Gastrocnemius medialis (tissue), 4 donors: ENCODE data around the gene OR6P1. TPM values are rescaled to one million over a fixed set of nuclear protein-coding genes. Genes with fewer than 3 reads are reported as not detected.

Experiments
- ATAC-seq, 2 donors: fragments of 150-250 bp; one replicate each; pipeline ENCODE4 v1.9.1; 2016
- DNase-seq, 2 donors: peaks; one replicate each; pipeline ENCODE4 v3.0.0-alpha.2; 2019
- H3K27ac ChIP-seq, 4 donors: fragments of 200-600 bp; sonication (generic); 1 replicate in 1 of 4; 2 replicates in 3 of 4; pipeline ENCODE4 v1.5.1; 2016 to 2018; ENCODE audit warnings: mild to moderate bottlenecking in 2 of 4, moderate library complexity in 1 of 4
- H3K27me3 ChIP-seq, 3 donors: fragments of 200-600 bp; sonication (generic) in 2 of 3; 1 replicate in 1 of 3; 2 replicates in 2 of 3; pipeline versions ENCODE4 v1.5.1 to v1.6.0; 2016 to 2019; ENCODE audit warnings: mild to moderate bottlenecking in 1 of 3, moderate library complexity in 1 of 3
- H3K36me3 ChIP-seq, 2 donors: fragments of 200-600 bp; sonication (generic) in 1 of 2; one replicate each; pipeline ENCODE4 v1.5.1; 2017 to 2018
- H3K4me1 ChIP-seq, 2 donors: fragments of 200-600 bp; sonication (generic) in 1 of 2; one replicate each; pipeline ENCODE4 v1.5.1; 2016 to 2017; ENCODE audit warnings: mild to moderate bottlenecking in 2 of 2
- H3K4me3 ChIP-seq, 4 donors: fragments of 200-600 bp; sonication (generic) in 3 of 4; 1 replicate in 1 of 4; 2 replicates in 3 of 4; pipeline ENCODE4 v1.5.1; 2016 to 2019; ENCODE audit warnings: mild to moderate bottlenecking in 2 of 4
- H3K9me3 ChIP-seq, 3 donors: fragments of 200-600 bp; sonication (generic) in 2 of 3; 1 replicate in 1 of 3; 2 replicates in 2 of 3; pipeline ENCODE4 v1.5.1; 2016 to 2019
- CTCF ChIP-seq, 5 experiments: fragments of 450-650 bp in 3 of 5; fragments of 200-600 bp in 2 of 5; sonication (generic) in 2 of 5; IDR thresholded peaks in 4 of 5; conservative IDR thresholded peaks in 1 of 5; 1 replicate in 4 of 5; 2 replicates in 1 of 5; pipeline ENCODE4 v1.5.1; 2016 to 2019; ENCODE audit warnings: antibody characterized with exemption in 5 of 5, mild to moderate bottlenecking in 3 of 5, moderate library complexity in 3 of 5
- POLR2A ChIP-seq, 2 donors: fragments of 450-650 bp; IDR thresholded peaks; one replicate each; pipeline ENCODE4 v1.6.1; 2017; ENCODE audit warnings: antibody characterized with exemption in 2 of 2, mild to moderate bottlenecking in 2 of 2, moderate library complexity in 2 of 2
- in situ Hi-C, 4 donors: fragments of 200-750 bp; cut with MboI; loops; one replicate each; pipeline versions ENCODE4 v1.15.0 to v1.8.0; 2017; ENCODE audit warnings: low sequenced_read_pairs in 4 of 4
- intact Hi-C: fragments of 100-400 bp; cut with DNase I; formaldehyde crosslinking; loops from one replicate; pipeline ENCODE4 v1.15.1; 2023; ENCODE audit warnings: low total_unique reads
- total RNA-seq, 4 donors: library from RNA; depleted of rRNA; stranded (reverse); fragments of >200 nt; gene quantifications; one replicate each; pipeline versions ENCODE4 v1.1.0 to v1.2.3, GENCODE V29; 2016

OR6P1 gene
- total RNA-seq, result not detected

DNA sequence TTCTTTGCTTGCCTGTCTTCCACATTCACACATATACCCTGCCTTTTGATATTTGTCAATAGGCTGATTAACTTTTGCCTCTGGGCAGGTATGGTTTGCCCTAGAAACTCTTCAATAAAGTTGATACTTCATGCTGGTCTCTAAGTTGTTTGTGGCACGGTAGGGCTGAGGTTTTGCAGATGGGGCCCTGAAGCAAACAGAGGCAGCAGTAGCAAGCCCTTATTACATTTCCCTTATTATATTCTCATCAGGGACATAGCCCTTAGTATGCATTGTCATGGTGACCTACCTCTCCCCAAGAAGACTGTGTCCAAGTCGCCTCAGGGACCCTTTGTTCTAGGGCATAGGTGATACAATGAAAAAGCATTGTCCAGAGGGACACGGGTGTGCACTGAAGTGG lies at the start of gene OR6P1:
TSS of gene OR6P1 (minus strand) at position 101 of the 400 bp plus-strand sequence. CDS start 6,976 bp downstream, outside the sequence.
- in situ Hi-C loops (no loop called here), intact Hi-C loops (no loop called here)
- ATAC-seq (no peak), DNase-seq (no peak)
- Histone ChIP-seq H3K36me3 (no peaks in the 10 kb centered on the region), H3K9me3 (no peaks in the 10 kb centered on the region), H3K27ac (no peak within 1 kb of the TSS), H3K4me3 (no peak within 1 kb of the TSS), H3K4me1 (no peaks in the 10 kb centered on the region), H3K27me3 (no peaks in the 10 kb centered on the region)
- TF ChIP-seq CTCF (IDR thresholded peaks at IDR 0.05 in 4 of 5, conservative IDR thresholded peaks at IDR 0.05 in 1 of 5) (no peak), POLR2A (IDR thresholded peaks at IDR 0.05) (no peak)

DNA sequence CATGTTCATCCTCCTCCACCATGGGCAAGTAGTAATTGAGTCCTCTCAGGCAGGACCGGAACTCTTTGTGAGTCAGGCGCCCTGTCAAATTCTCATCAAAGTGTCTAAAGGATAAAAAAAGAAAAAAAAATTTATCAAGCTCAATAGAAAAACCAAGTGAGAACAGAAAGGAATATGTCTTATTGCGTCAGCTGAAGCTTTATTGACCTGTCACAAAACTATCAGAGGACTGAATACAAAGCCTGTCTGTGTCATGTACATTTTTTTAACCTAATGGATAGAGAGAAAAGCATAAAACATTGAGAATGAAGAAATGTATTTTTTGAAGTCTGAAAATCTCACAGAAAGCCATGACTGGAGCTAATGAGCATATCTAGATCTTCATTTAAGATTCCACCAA lies 43.4 kb upstream of the OR6P1 start:
- Histone ChIP-seq H3K36me3 (no peaks in the 10 kb centered on the region), H3K9me3 (no peaks in the 10 kb centered on the region), H3K27me3 (no peaks in the 10 kb centered on the region), H3K4me3 (no peak overlapping the region), H3K27ac (no peak overlapping the region), H3K4me1 (no peaks in the 10 kb centered on the region)
- in situ Hi-C loops, result no loop called here
- TF ChIP-seq CTCF (IDR thresholded peaks at IDR 0.05 in 4 of 5, conservative IDR thresholded peaks at IDR 0.05 in 1 of 5), result no peak
- no peak for TF ChIP-seq POLR2A (IDR thresholded peaks at IDR 0.05)
- intact Hi-C loops, result no loop called here
- no peak for ATAC-seq
- DNase-seq, result no peak

DNA sequence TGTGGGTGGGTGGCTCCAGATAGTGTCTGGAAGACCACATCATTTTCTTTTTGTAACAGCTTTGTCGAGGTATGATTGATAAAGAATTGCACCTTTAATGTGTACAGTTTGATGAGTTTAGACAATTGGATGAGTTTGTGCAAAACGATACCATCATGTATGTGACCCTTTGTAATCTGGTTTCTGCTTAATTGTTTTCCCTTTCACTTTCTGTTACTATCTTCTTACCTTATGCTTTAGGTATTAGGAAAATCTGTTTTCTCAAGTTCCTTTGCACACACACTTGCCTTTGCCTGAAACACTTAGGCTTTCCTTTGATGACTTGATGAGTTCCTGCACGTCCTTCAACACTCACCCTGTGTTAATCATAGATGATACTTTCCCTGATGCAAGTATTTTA lies 41.5 kb upstream of the OR6P1 start:
- intact Hi-C loops, result no loop called here
- no peak for TF ChIP-seq CTCF (IDR thresholded peaks at IDR 0.05 in 4 of 5, conservative IDR thresholded peaks at IDR 0.05 in 1 of 5)
- no peak for TF ChIP-seq POLR2A (IDR thresholded peaks at IDR 0.05)

DNA sequence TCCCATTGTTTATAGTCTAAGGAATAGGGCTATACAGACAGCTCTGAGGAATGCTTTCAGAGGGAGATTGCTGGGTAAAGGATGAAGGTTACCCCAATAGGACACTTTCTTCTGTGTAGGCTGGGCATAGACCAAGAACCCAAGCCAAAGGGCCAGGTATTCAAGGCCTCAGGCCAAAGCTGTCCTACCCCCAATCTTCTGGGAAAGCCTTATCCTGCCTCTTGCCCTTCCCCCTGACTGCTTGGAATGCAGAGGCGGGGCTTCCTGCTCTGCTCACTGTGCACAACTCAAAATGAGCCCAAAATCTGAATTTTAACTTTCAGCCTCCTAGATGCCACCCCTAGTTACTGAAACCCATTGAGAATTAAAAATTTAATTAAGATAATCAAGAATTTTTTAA lies 36.9 kb upstream of the OR6P1 start:
- intact Hi-C loops (no loop called here), in situ Hi-C loops (no loop called here)
- no peak for ATAC-seq
- Histone ChIP-seq H3K4me1 (no peaks in the 10 kb centered on the region), H3K27me3 (no peaks in the 10 kb centered on the region), H3K27ac (no peak overlapping the region), H3K36me3 (no peaks in the 10 kb centered on the region), H3K9me3 (no peaks in the 10 kb centered on the region), H3K4me3 (no peak overlapping the region)
- no peak for DNase-seq
- TF ChIP-seq CTCF (IDR thresholded peaks at IDR 0.05 in 4 of 5, conservative IDR thresholded peaks at IDR 0.05 in 1 of 5) (no peak), POLR2A (IDR thresholded peaks at IDR 0.05) (no peak)

More for the DNA sequence above, 41.5 kb upstream of the OR6P1 start:
- ATAC-seq (no peak), DNase-seq (no peak)
- H3K4me3 ChIP-seq, result no peak overlapping the region
- no peaks in the 10 kb centered on the region for H3K4me1 ChIP-seq
- no peaks in the 10 kb centered on the region for H3K36me3 ChIP-seq
- H3K9me3 ChIP-seq, result no peaks in the 10 kb centered on the region
- no peak overlapping the region for H3K27ac ChIP-seq
- no peaks in the 10 kb centered on the region for H3K27me3 ChIP-seq
- in situ Hi-C loops, result no loop called here

DNA sequence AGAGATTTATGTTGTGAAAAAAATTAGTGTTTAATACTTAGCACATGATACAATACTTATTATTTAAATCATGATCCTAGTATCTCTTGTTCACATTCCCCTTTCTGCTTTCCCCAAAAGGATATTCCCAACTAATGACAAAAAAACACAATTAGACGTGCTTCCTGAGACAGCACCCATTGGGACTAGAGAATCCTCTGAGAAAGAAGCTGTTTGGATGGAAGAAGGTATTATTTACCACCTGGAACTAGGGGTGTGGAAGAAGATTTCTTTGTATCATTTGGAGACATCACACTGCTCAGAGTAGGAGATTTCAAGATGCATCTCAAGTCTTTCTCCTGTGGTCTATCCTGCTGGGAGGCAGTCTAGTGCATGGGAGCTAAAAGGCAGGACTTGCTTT lies 34.6 kb upstream of the OR6P1 start, which contains the start of gene OR10Z1:
TSS of gene OR10Z1 (plus strand) at position 301 of the 400 bp plus-strand sequence. CDS start 1,171 bp downstream, outside the sequence.
- DNase-seq, result no peak
- in situ Hi-C loops, result no loop called here
- H3K36me3 ChIP-seq, result no peaks in the 10 kb centered on the region

More for the DNA sequence above, 34.6 kb upstream of the OR6P1 start, which contains the start of gene OR10Z1:
- Histone ChIP-seq H3K9me3 (no peaks in the 10 kb centered on the region), H3K27me3 (no peaks in the 10 kb centered on the region), H3K4me3 (no peak within 1 kb of the TSS), H3K4me1 (no peaks in the 10 kb centered on the region), H3K27ac (no peak within 1 kb of the TSS)
- TF ChIP-seq POLR2A (IDR thresholded peaks at IDR 0.05), result no peak
- TF ChIP-seq CTCF (IDR thresholded peaks at IDR 0.05 in 4 of 5, conservative IDR thresholded peaks at IDR 0.05 in 1 of 5), result no peak
- no peak for ATAC-seq
- intact Hi-C loops, result no loop called here
